IMR-90 (cell line): ENCODE data around the gene TOR1A. TPM values are rescaled to one million over a fixed set of nuclear protein-coding genes. Genes with fewer than 3 reads are reported as not detected.

Experiments used
- ATAC-seq: fragments of 200-7000 bp; cut with Tn5 transposase; 2 replicates; pipeline ENCODE4 v1.9.1; 2020; ENCODE audit warnings: low read depth, mild to moderate bottlenecking, moderate library complexity
- BruUV-seq: library from RNA; stranded (reverse); fragments of 400-500 nt; replicated peaks from 2 replicates; lab custom pipeline; 2021; lab: Mats Ljungman, UMichigan
- CTCF ChIA-PET: fragments of 300-600 bp; formaldehyde crosslinking; extraction: SDS; loops from one replicate; lab custom pipeline; 2021; ENCODE audit warnings: antibody characterized with exemption; lab: Yijun Ruan, JAX
- POLR2A ChIA-PET: fragments of 300-600 bp; sonication (Branson Sonifier 250); formaldehyde crosslinking; loops from one replicate; lab custom pipeline; 2022; ENCODE audit warnings: antibody characterized with exemption; ENCODE audit not compliant: unreplicated experiment; lab: Charles Lee
- DNase-seq: peaks from one replicate; pipeline ENCODE4 v3.0.0; 2013
- H2AFZ ChIP-seq: replicated peaks from 2 replicates; pipeline ENCODE3; 2013; ENCODE audit warnings: low read length, mild to moderate bottlenecking; ENCODE audit not compliant: poor library complexity
- H2AK5ac ChIP-seq: 2 replicates; pipeline ENCODE4 v1.6.1; 2013; ENCODE audit warnings: low read depth, low read length, inconsistent platforms
- H2AK9ac ChIP-seq: replicated peaks from 2 replicates; pipeline ENCODE3; 2013; ENCODE audit warnings: mild to moderate bottlenecking, low read depth, low read length, moderate library complexity; ENCODE audit not compliant: poor library complexity
- H2BK120ac ChIP-seq: 2 replicates; pipeline ENCODE4 v1.6.1; 2013; ENCODE audit warnings: low read depth, low read length, inconsistent platforms
- H2BK15ac ChIP-seq: 3 replicates; pipeline ENCODE4 v1.6.1; 2013; ENCODE audit warnings: low read depth, low read length, inconsistent platforms
- H2BK20ac ChIP-seq: 2 replicates; pipeline ENCODE4 v1.6.1; 2013; ENCODE audit warnings: low read depth, mild to moderate bottlenecking, inconsistent platforms, low read length, moderate library complexity
- H2BK5ac ChIP-seq: 2 replicates; pipeline ENCODE4 v1.6.1; 2013; ENCODE audit warnings: mild to moderate bottlenecking, low read depth, low read length, inconsistent platforms; ENCODE audit not compliant: poor library complexity, severe bottlenecking
- H3K14ac ChIP-seq: replicated peaks from 2 replicates; pipeline ENCODE4 v1.6.1; 2013; ENCODE audit warnings: low read depth, low read length, inconsistent platforms
- H3K18ac ChIP-seq: 2 replicates; pipeline ENCODE4 v1.6.1; 2013; ENCODE audit warnings: low read depth, low read length, control low read depth
- H3K23ac ChIP-seq: 2 replicates; pipeline ENCODE4 v1.6.1; 2013; ENCODE audit warnings: low read depth, low read length, inconsistent platforms
- H3K27ac ChIP-seq: 2 replicates; pipeline ENCODE4 v1.5.1; 2013; ENCODE audit warnings: mild to moderate bottlenecking, control low read depth, low read length; ENCODE audit not compliant: insufficient read depth
- H3K27me3 ChIP-seq: 2 replicates; pipeline ENCODE4 v1.6.1; 2013; ENCODE audit warnings: low read length; ENCODE audit not compliant: control insufficient read depth, insufficient read depth
- H3K36me3 ChIP-seq: 2 replicates; pipeline ENCODE4 v1.6.1; 2013; ENCODE audit warnings: low read length, mixed read lengths; ENCODE audit not compliant: control insufficient read depth, insufficient read depth
- H3K4ac ChIP-seq: 2 replicates; pipeline ENCODE4 v1.6.1; 2013; ENCODE audit warnings: low read depth, low read length, inconsistent platforms
- H3K4me1 ChIP-seq: 2 replicates; pipeline ENCODE4 v1.6.1; 2013; ENCODE audit warnings: low read length, mixed read lengths; ENCODE audit not compliant: control insufficient read depth, insufficient read depth
- H3K4me2 ChIP-seq: 2 replicates; pipeline ENCODE4 v1.6.1; 2013; ENCODE audit warnings: low read depth, mild to moderate bottlenecking, control low read depth, low read length, moderate library complexity
- H3K4me3 ChIP-seq: 2 replicates; pipeline ENCODE4 v1.5.1; 2013; ENCODE audit warnings: low read depth, mild to moderate bottlenecking, control low read depth, low read length, moderate library complexity; ENCODE audit not compliant: insufficient read depth
- H3K56ac ChIP-seq: 2 replicates; pipeline ENCODE4 v1.6.1; 2013; ENCODE audit warnings: low read length, inconsistent platforms; ENCODE audit not compliant: insufficient read depth; ENCODE audit errors: extremely low read depth
- H3K79me1 ChIP-seq, 2 experiments: 2 replicates each; pipeline ENCODE4 v1.6.1; 2013; ENCODE audit warnings: low read length in 2 of 2, inconsistent platforms in 1 of 2, low read depth in 1 of 2
- H3K9ac ChIP-seq: 2 replicates; pipeline ENCODE4 v1.6.1; 2013; ENCODE audit warnings: low read depth, low read length, control low read depth
- H3K9me1 ChIP-seq: 2 replicates; pipeline ENCODE4 v1.6.1; 2013; ENCODE audit warnings: low read length, inconsistent platforms; ENCODE audit not compliant: insufficient read depth
- H3K9me3 ChIP-seq: 2 replicates; pipeline ENCODE4 v1.6.1; 2013; ENCODE audit warnings: low read length; ENCODE audit not compliant: control insufficient read depth, insufficient read depth
- H4K20me1 ChIP-seq: 2 replicates; pipeline ENCODE4 v1.6.1; 2013; ENCODE audit warnings: low read length, inconsistent platforms; ENCODE audit not compliant: insufficient read depth
- H4K5ac ChIP-seq: 2 replicates; pipeline ENCODE4 v1.6.1; 2013; ENCODE audit warnings: mild to moderate bottlenecking, low read depth, low read length, control low read depth
- H4K8ac ChIP-seq, 2 experiments: 2 replicates each; pipeline ENCODE4 v1.6.1; 2013; ENCODE audit warnings: low read depth in 2 of 2, low read length in 2 of 2, control low read depth in 1 of 2, inconsistent platforms in 1 of 2
- H4K91ac ChIP-seq: 2 replicates; pipeline ENCODE4 v1.6.1; 2013; ENCODE audit warnings: low read depth, low read length, inconsistent platforms; ENCODE audit not compliant: insufficient read depth
- BHLHE40 ChIP-seq: fragments of 150-350 bp; IDR thresholded peaks from 2 replicates; pipeline ENCODE4 v1.6.1; 2016; ENCODE audit warnings: mild to moderate bottlenecking, low read depth, low read length
- CEBPB ChIP-seq: IDR thresholded peaks from 2 replicates; pipeline ENCODE4 v1.6.1; 2012; ENCODE audit warnings: low read depth, low read length, improper control_type of control experiment
- CHD1 ChIP-seq: IDR thresholded peaks from 2 replicates; pipeline ENCODE4 v1.6.1; 2012; ENCODE audit warnings: low read depth, low read length, improper control_type of control experiment
- CTCF ChIP-seq: conservative IDR thresholded peaks from 2 replicates; pipeline ENCODE4 v1.5.1; 2012; ENCODE audit warnings: mild to moderate bottlenecking, low read depth, low read length, improper control_type of control experiment
- FOS ChIP-seq: fragments of 150-350 bp; IDR thresholded peaks from 2 replicates; pipeline ENCODE4 v1.6.1; 2016; ENCODE audit warnings: low read depth, low read length
- MAFK ChIP-seq: IDR thresholded peaks from 2 replicates; pipeline ENCODE4 v1.6.1; 2012; ENCODE audit warnings: low read depth, low read length, improper control_type of control experiment
- MAZ ChIP-seq: IDR thresholded peaks from 2 replicates; pipeline ENCODE4 v1.6.1; 2012; ENCODE audit warnings: low read depth, mild to moderate bottlenecking, low read length, improper control_type of control experiment, moderate library complexity, borderline replicate concordance
- MXI1 ChIP-seq: IDR thresholded peaks from 2 replicates; pipeline ENCODE4 v1.6.1; 2012; ENCODE audit warnings: low read depth, mild to moderate bottlenecking, low read length, moderate library complexity, borderline replicate concordance
- NFE2L2 ChIP-seq: fragments of 150-350 bp; IDR thresholded peaks from 2 replicates; pipeline ENCODE4 v1.6.1; 2016; ENCODE audit warnings: low read depth, mild to moderate bottlenecking, low read length
- POLR2A ChIP-seq: IDR thresholded peaks from 2 replicates; pipeline ENCODE4 v1.6.1; 2012; ENCODE audit warnings: mild to moderate bottlenecking, low read depth, low read length
- RAD21 ChIP-seq: IDR thresholded peaks from 2 replicates; pipeline ENCODE4 v1.6.1; 2012; ENCODE audit warnings: low read length, improper control_type of control experiment
- RCOR1 ChIP-seq: IDR thresholded peaks from 2 replicates; pipeline ENCODE4 v1.6.1; 2012; ENCODE audit warnings: mild to moderate bottlenecking, low read length, improper control_type of control experiment; ENCODE audit not compliant: insufficient replicate concordance
- RFX5 ChIP-seq: IDR thresholded peaks from 2 replicates; pipeline ENCODE4 v1.8.0; 2012; ENCODE audit warnings: low read depth, mild to moderate bottlenecking, low read length, moderate library complexity
- SMC3 ChIP-seq: fragments of 150-350 bp; IDR thresholded peaks from 2 replicates; pipeline ENCODE4 v1.6.1; 2016; ENCODE audit warnings: low read depth, mild to moderate bottlenecking, antibody characterized with exemption, low read length, moderate library complexity
- WGBS, 2 experiments: methylation state at CpG; one replicate each; pipeline versions ENCODE4 v1.1.5 to v1.1.7; 2013; ENCODE audit warnings: missing lambda C conversion rate in 2 of 2; ENCODE audit not compliant: insufficient read length in 1 of 2; ENCODE audit errors: extremely low coverage in 2 of 2; 5-methylcytosine and 5-hydroxymethylcytosine counted together
- dilution Hi-C: fragments of 300-500 bp; cut with HindIII; formaldehyde crosslinking; loops from one replicate; pipeline ENCODE4 v1.14.3; 2018; ENCODE audit warnings: low sequenced_read_pairs; ENCODE audit not compliant: unreplicated experiment
- in situ Hi-C: fragments of 300-500 bp; cut with MboI; formaldehyde crosslinking; loops from 3 replicates; pipeline ENCODE4 v1.14.3; 2019; ENCODE audit warnings: low sequenced_read_pairs, inconsistent platforms, mixed read lengths
- intact Hi-C: fragments of 100-400 bp; cut with micrococcal nuclease; formaldehyde crosslinking; loops from 2 replicates; pipeline ENCODE4 v1.10.0; 2022
- polyA plus RNA-seq, 3 experiments: library from polyadenylated mRNA; depleted of rRNA; stranded (reverse); fragments of >200 nt; gene quantifications; 2 replicates each; pipeline ENCODE4 v1.2.3, GENCODE V29; 2012; ENCODE audit warnings: low replicate concordance in 1 of 3
- total RNA-seq: library from RNA; depleted of rRNA; stranded (reverse); fragments of >200 nt; gene quantifications from 2 replicates; pipeline ENCODE4 v1.2.3, GENCODE V29; 2012
- TF ChIP-seq, protein P1 (sequence below): fragments of 150-350 bp; IDR thresholded peaks from 2 replicates; pipeline ENCODE4 v1.6.1; 2017; ENCODE audit warnings: mild to moderate bottlenecking, antibody characterized with exemption, low read length, low read depth
- TF ChIP-seq, protein P2 (sequence below): fragments of 150-350 bp; IDR thresholded peaks from 2 replicates; pipeline ENCODE4 v1.6.1; 2016; ENCODE audit warnings: low read depth, mild to moderate bottlenecking, low read length, moderate library complexity, borderline replicate concordance

The TOR1A gene
- total and polyA plus RNA-seq, 2 of the 4 experiments (the other 2 are of a cell fraction) = 27.1 to 74.2 TPM

GRCh38 chr9:129861447-129861827 is 37.5 kb upstream of the TOR1A start:
- Histone ChIP-seq H3K9ac (no peak overlapping the region), H3K79me1 (no peaks in the 10 kb centered on the region), H2BK15ac (no peak overlapping the region), H3K56ac (no peak overlapping the region), H4K91ac (no peak overlapping the region), H3K4ac (no peak overlapping the region), H4K20me1 (no peaks in the 10 kb centered on the region), H3K27ac (no peak overlapping the region), H4K8ac (no peak overlapping the region), H3K9me3 (no peaks in the 10 kb centered on the region), H3K4me2 (no peak overlapping the region), H2BK20ac (no peak overlapping the region), H3K23ac (no peak overlapping the region), H2AFZ (no peak overlapping the region), H4K5ac (no peak overlapping the region), H2BK5ac (no peak overlapping the region), H3K18ac (no peak overlapping the region), H2AK5ac (no peak overlapping the region), H3K4me1 (no peaks in the 10 kb centered on the region), H2AK9ac (no peak overlapping the region), H3K9me1 (0 out of 2 replicates have a peak, but pooled peaks cover 7% of the 10 kb centered on the region), H3K14ac (no peak overlapping the region), H3K36me3 (peaks cover 50% of the 10 kb centered on the region), H3K27me3 (no peaks in the 10 kb centered on the region), H2BK120ac (no peak overlapping the region), H3K4me3 (no peak overlapping the region)
- DNase-seq (no peak), ATAC-seq (no peak)
- BruUV-seq = no TSS peak
- TF ChIP-seq MAZ = no peak
- TF ChIP-seq RAD21 = no peak
- no peak for TF ChIP-seq FOS
- no peak for TF ChIP-seq CHD1
- TF ChIP-seq, protein P1, sequence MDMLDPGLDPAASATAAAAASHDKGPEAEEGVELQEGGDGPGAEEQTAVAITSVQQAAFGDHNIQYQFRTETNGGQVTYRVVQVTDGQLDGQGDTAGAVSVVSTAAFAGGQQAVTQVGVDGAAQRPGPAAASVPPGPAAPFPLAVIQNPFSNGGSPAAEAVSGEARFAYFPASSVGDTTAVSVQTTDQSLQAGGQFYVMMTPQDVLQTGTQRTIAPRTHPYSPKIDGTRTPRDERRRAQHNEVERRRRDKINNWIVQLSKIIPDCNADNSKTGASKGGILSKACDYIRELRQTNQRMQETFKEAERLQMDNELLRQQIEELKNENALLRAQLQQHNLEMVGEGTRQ = no peak
- no peak for TF ChIP-seq MXI1
- no peak for TF ChIP-seq SMC3
- no peak for TF ChIP-seq RFX5
- no peak for TF ChIP-seq CEBPB
- TF ChIP-seq CTCF = no peak
- TF ChIP-seq POLR2A = no peak
- TF ChIP-seq, protein P2, sequence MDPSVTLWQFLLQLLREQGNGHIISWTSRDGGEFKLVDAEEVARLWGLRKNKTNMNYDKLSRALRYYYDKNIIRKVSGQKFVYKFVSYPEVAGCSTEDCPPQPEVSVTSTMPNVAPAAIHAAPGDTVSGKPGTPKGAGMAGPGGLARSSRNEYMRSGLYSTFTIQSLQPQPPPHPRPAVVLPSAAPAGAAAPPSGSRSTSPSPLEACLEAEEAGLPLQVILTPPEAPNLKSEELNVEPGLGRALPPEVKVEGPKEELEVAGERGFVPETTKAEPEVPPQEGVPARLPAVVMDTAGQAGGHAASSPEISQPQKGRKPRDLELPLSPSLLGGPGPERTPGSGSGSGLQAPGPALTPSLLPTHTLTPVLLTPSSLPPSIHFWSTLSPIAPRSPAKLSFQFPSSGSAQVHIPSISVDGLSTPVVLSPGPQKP = no peak
- no peak for TF ChIP-seq RCOR1
- TF ChIP-seq NFE2L2 = no peak
- TF ChIP-seq MAFK = no peak
- TF ChIP-seq BHLHE40 = no peak
- intact Hi-C loops = no loop called here
- ChIA-PET POLR2A (no interaction called here), CTCF (no interaction called here)
- WGBS, 2 experiments = 90% methylated on average over 6 of the region's 12 CpGs; no CpG with 5 or more reads in 1 of the 2 experiments
- in situ Hi-C loops = no loop called here
- dilution Hi-C loops = no loop called here
